GM10266 (cell line): ENCODE data around the gene PDE4B.
"Not testable (repeated sequence)": the region's sequence is repeated elsewhere in the genome, so short reads cannot be mapped to it uniquely, and the experiment has no call there.

Experiments
- DNase-seq: peaks from one replicate; pipeline ENCODE4 v3.0.0; 2012; ENCODE audit errors: extremely low spot score
- TF ChIP-seq, protein P1 (sequence below): IDR thresholded peaks from 2 replicates; pipeline ENCODE4 v1.5.1; 2012; ENCODE audit warnings: mild to moderate bottlenecking, low read depth; ENCODE audit not compliant: control insufficient read depth, insufficient read depth; ENCODE audit errors: missing control alignments

PDE4B gene

DNA sequence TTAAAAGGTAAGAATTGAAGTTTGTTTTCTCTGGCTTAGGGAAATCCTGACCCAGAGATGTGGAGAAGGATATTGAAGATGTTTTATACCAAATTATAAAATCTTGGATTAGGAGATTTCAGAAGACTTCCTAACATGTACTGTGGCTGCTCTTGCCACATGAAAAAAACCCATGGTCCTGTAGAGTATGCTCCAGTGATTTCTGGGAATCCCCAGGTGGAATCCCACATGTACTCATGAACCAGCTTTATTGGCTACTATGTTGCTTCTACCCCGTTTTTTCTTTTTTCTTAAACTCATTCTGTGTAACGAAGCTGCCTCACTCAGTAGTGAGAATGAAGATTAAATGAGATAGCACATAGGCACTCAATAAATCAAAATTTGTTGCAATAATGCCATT, 608.5 kb downstream of the PDE4B start:
- no peak for DNase-seq
- TF ChIP-seq, protein P1, sequence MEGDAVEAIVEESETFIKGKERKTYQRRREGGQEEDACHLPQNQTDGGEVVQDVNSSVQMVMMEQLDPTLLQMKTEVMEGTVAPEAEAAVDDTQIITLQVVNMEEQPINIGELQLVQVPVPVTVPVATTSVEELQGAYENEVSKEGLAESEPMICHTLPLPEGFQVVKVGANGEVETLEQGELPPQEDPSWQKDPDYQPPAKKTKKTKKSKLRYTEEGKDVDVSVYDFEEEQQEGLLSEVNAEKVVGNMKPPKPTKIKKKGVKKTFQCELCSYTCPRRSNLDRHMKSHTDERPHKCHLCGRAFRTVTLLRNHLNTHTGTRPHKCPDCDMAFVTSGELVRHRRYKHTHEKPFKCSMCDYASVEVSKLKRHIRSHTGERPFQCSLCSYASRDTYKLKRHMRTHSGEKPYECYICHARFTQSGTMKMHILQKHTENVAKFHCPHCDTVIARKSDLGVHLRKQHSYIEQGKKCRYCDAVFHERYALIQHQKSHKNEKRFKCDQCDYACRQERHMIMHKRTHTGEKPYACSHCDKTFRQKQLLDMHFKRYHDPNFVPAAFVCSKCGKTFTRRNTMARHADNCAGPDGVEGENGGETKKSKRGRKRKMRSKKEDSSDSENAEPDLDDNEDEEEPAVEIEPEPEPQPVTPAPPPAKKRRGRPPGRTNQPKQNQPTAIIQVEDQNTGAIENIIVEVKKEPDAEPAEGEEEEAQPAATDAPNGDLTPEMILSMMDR = no peak

DNA sequence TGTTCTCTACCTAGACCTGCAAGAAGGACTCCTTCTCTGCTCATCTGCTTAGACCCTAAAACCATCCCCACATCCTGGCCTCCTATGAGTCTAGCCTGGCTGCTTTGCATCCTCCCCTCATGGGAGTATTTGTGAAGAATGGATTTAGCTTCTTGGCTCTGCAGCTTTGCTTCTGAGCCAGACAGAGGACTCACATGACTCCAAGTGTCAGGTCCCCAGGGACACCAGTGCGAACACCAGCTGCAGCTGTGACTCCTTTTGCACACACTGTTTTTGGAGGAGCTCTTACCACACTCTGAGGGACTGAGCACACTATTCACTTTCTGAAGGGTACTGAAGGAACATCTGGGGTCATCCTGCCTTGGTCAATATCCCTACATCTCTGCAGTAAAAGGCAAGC, 609.5 kb downstream of the PDE4B start:
- TF ChIP-seq, protein P1 = no peak
- DNase-seq = peak; percentile 56

DNA sequence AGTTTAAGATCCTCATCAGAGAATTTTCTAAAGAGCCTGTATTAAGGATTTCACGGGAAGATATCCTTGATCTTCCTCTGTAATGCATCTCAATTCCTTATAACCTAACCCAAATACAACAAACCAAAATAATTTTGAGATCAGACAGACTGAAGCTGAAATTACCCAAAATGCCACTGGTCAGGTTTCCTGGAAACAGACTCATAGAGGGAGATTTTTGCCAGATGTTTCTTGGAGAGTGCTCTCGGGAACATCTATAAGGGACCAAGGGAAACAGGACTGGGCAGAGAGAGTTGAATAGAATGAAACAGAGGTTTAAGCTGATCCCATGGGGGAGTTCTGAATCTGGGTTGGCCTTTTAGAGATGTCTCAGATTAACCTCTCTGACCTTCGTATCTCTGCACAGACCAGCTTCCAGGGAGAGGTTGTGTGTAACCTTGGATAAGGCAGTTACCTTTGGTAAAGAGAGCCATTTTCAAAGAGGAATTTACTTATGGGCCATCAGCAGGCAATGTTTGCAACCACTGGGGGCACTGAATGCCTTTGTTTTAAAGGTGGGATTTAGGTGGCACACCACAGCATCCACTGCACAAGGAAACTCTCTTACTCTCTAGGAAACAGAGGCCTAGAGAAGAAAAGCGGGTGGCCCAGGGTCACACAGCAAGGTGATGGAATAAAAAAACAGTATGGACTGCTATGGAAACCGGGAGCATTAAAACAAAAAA, 610.5 kb downstream of the PDE4B start:
- DNase-seq = no peak

DNA sequence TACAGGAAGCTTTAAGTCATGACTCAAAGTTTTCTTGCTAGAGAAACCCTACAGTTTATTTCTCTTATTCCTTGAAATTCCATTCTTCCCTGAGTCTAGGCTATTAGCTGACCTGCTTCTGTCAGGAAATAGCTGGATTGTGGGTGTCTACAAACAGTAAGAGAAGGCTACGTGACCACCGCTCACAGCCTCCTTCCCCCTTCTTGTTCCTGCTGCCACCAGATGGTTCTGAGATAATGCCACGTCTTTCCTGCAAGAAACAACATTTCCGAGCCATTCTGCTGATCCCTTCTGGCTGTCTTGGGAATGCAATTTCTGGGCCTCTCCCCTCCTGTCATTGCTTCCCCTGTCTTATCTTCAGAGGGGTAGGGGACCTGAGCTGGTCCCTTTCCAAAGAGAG, 612.4 kb downstream of the PDE4B start:
- DNase-seq = no peak
- TF ChIP-seq, protein P1 = no peak

More for the DNA sequence above, 610.5 kb downstream of the PDE4B start:
- TF ChIP-seq, protein P1 = peak; percentile 34

DNA sequence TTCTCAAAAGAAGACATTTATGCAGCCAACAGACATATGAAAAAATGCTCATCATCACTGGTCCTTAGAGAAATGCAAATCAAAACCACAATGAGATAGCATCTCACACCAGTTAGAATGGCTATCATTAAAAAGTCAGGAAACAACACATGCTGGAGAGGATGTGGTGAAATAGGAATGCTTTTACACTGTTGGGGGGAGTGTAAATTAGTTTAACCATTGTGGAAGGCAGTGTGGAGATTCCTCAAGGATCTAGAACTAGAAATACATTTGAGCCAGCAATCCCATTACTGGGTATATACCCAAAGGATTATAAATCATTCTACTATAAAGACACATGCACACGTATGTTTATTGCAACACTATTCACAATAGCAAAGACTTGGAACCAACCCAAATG, 618.8 kb downstream of the PDE4B start:
- DNase-seq = not testable (repeated sequence)

DNA sequence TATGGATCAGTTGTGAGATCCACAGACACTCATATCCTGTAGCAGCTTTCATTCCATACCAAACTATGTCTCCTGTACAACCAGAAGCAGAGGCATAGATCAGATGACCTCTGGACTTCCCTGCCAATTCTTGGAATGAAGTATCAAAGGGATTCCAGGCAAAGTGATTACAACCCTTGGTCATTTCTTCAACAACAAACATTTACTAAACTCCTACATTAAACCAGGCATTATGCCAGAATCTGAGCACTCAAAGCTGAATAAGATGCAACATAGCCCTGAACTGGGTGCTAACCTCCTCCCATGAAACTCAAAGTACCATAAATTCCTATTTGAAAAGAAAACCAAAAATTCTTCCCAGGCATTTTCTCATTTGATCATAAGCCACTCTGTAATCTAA, 620.0 kb downstream of the PDE4B start:
- DNase-seq = no peak
- TF ChIP-seq, protein P1 = no peak

DNA sequence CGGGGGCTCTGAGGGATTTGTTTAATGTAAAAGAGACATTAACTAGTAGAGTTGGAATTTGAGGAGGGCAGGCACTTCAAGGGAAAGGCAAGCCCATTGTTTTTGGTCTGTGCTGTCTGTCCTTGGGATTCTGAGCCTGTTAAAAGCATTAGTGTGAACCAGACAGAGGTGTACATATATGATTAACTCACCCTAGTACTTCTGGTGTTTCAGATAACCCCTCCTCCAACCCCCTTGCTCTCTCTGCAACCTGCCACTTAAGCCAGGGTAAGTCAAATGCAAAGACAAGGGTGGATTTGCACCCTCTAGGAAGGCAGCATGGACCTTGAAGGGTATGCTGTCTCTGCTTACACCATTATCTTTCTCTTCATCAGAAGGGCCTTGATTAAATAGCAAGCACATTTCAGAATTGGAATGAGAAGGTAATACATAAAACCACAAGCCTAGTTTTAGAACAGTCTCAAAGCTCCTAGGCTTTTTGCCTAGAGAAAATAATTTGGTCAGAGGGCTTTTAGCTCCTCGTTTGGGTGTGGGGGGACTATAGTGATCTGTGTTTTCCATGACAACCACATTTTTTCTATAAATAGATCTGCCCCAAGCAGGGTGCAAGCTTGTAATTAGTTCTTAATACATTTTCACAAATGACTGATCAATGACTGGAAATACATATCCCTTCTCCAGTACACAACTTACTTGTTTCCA, 620.6 kb downstream of the PDE4B start:
- TF ChIP-seq, protein P1 = no peak
- DNase-seq = no peak
